K562 (cell line): ENCODE data around the gene CTXN1. TPM values are rescaled to one million over a fixed set of nuclear protein-coding genes. Genes with fewer than 3 reads are reported as not detected.
A peak's percentile ranks its signal among the peaks of the same experiment; 100 is the strongest.

Experiments
- ADNP ChIP-seq: fragments of 200-800 bp; sonication (Bioruptor generic); IDR thresholded peaks from 2 replicates; pipeline ENCODE4 v1.6.1; 2016; ENCODE audit warnings: missing genetic modification characterization, missing compliant biosample characterization
- CEBPG ChIP-seq, 3 experiments: fragments of 200-800 bp in 1 of 3; sonication (Bioruptor generic) in 1 of 3; sonication (generic) in 1 of 3; formaldehyde crosslinking in 1 of 3; IDR thresholded peaks in 2 of 3; conservative IDR thresholded peaks in 1 of 3; 2 replicates each; pipeline versions ENCODE4 v1.6.1 to v1.8.0; 2016 to 2022; ENCODE audit warnings: missing compliant biosample characterization in 2 of 3, missing genetic modification characterization in 2 of 3, mild to moderate bottlenecking in 1 of 3, missing genetic modification reagents in 1 of 3
- DPF2 ChIP-seq: fragments of 450-650 bp; IDR thresholded peaks from 2 replicates; pipeline ENCODE4 v1.6.1; 2016
- ELF4 ChIP-seq: fragments of 450-650 bp; formaldehyde crosslinking; IDR thresholded peaks from 2 replicates; pipeline ENCODE4 v1.4.0; 2022; ENCODE audit warnings: missing genetic modification characterization
- ERF ChIP-seq: fragments of 450-650 bp; formaldehyde crosslinking; IDR thresholded peaks from 2 replicates; pipeline ENCODE4 v1.4.0; 2020; ENCODE audit warnings: mild to moderate bottlenecking, mixed read lengths
- FOXJ2 ChIP-seq: fragments of 200-800 bp; sonication (Bioruptor generic); IDR thresholded peaks from 2 replicates; pipeline ENCODE4 v1.6.1; 2016; ENCODE audit warnings: missing genetic modification characterization, missing compliant biosample characterization
- FOXM1 ChIP-seq, 2 experiments: fragments of 450-650 bp in 1 of 2; sonication (generic) in 1 of 2; formaldehyde crosslinking in 1 of 2; IDR thresholded peaks; 2 replicates each; pipeline versions ENCODE4 v1.6.1 to v1.9.0; 2017 to 2022; ENCODE audit warnings: low read depth in 2 of 2, mild to moderate bottlenecking in 2 of 2, missing genetic modification reagents in 1 of 2, moderate library complexity in 1 of 2
- GTF2E2 ChIP-seq: fragments of 200-800 bp; sonication (Bioruptor generic); IDR thresholded peaks from 2 replicates; pipeline ENCODE4 v1.6.1; 2016; ENCODE audit warnings: missing genetic modification characterization, missing compliant biosample characterization
- HNRNPL ChIP-seq: fragments of 200-400 bp; formaldehyde crosslinking; IDR thresholded peaks from 2 replicates; pipeline ENCODE4 v1.6.1; 2017; ENCODE audit warnings: low read depth, mild to moderate bottlenecking, low read length
- KAT8 ChIP-seq: fragments of 450-650 bp; IDR thresholded peaks from 2 replicates; pipeline ENCODE4 v1.6.1; 2016; ENCODE audit warnings: low read depth, mild to moderate bottlenecking
- NR1H2 ChIP-seq: sonication (generic); formaldehyde crosslinking; IDR thresholded peaks from 2 replicates; pipeline ENCODE4 v1.4.0; 2020; ENCODE audit warnings: mild to moderate bottlenecking, missing genetic modification reagents
- RBM25 ChIP-seq: fragments of 200-400 bp; formaldehyde crosslinking; IDR thresholded peaks from 2 replicates; pipeline ENCODE4 v1.6.1; 2018; ENCODE audit warnings: low read length, low read depth, moderate library complexity; ENCODE audit not compliant: severe bottlenecking
- SIN3B ChIP-seq: fragments of 450-650 bp; IDR thresholded peaks from 2 replicates; pipeline ENCODE4 v1.6.1; 2017; ENCODE audit warnings: low read depth, mild to moderate bottlenecking, moderate library complexity
- SMARCC2 ChIP-seq: fragments of 450-650 bp; IDR thresholded peaks from 2 replicates; pipeline ENCODE4 v1.6.1; 2017; ENCODE audit warnings: antibody characterized with exemption, moderate library complexity, mild to moderate bottlenecking, low read depth
- ZNF398 ChIP-seq: fragments of 250-450 bp; sonication (Bioruptor Pico); IDR thresholded peaks from 2 replicates; pipeline ENCODE4 v1.8.0; 2021; ENCODE audit warnings: moderate library complexity, mild to moderate bottlenecking, inconsistent platforms
- ZNF407 ChIP-seq: fragments of 450-650 bp; IDR thresholded peaks from 2 replicates; pipeline ENCODE4 v1.6.1; 2016; ENCODE audit warnings: low read depth
- polyA plus RNA-seq, 8 experiments: library from polyadenylated mRNA; depleted of rRNA in 4 of 8; stranded (reverse) in 5 of 8; unstranded in 3 of 8; fragments of >200 nt; fragmentation: Nextera tagmentation in 2 of 8; fragmentation: Illumina TruSeq in 1 of 8; extraction: Ambion mirVana in 2 of 8; extraction: Trizol in 1 of 8; gene quantifications; 2 replicates each; pipeline versions ENCODE4 v1.2.1 to v1.2.3, GENCODE V29; 2011 to 2014; ENCODE audit warnings: inconsistent platforms in 1 of 8, missing spikeins in 1 of 8
- total RNA-seq, 7 experiments: library from RNA; depleted of rRNA in 6 of 7; stranded (reverse); fragments of >200 nt in 6 of 7; fragmentation: Illumina TruSeq in 2 of 7; extraction: Trizol in 2 of 7; gene quantifications; 2 replicates each; pipeline versions ENCODE4 v1.2.1 to v1.2.3, GENCODE V29; 2011 to 2021; ENCODE audit warnings: low replicate concordance in 1 of 7

Gene CTXN1
- total and polyA plus RNA-seq, 9 of the 15 experiments (the other 6 are each of a cell fraction or from before 2014, with no cell fraction given): 0.15 to 37.4 (median 1.8) TPM; not detected in 2

- peak; percentile 90 for TF ChIP-seq ZNF407
- no peak for TF ChIP-seq KAT8
- TF ChIP-seq DPF2: 0 out of 2 replicates have a peak, but pooled peaks have one; percentile 33
- no peak; the same call in 1 of the 2 replicates for TF ChIP-seq SIN3B
- TF ChIP-seq FOXJ2 (tag): no peak
- no peak; the same call in 1 of the 2 replicates for TF ChIP-seq GTF2E2
- no peak for TF ChIP-seq HNRNPL
- TF ChIP-seq NR1H2 (CRISPR knock-in tag): 0 out of 2 replicates have a peak, but pooled peaks have one; percentile 13
- no peak for TF ChIP-seq ERF (CRISPR knock-in tag)
- no peak for TF ChIP-seq ADNP (tag)
- TF ChIP-seq FOXM1 (IDR thresholded peaks at IDR 0.05; ENCODE audit: low read depth): no peak
- no peak for TF ChIP-seq FOXM1 (CRISPR knock-in tag; IDR thresholded peaks at IDR 0.05; ENCODE audit: low read depth)
- TF ChIP-seq CEBPG (CRISPR knock-in tag; IDR thresholded peaks at IDR 0.05): peak; percentile 95
- no peak for TF ChIP-seq CEBPG (tag; conservative IDR thresholded peaks at IDR 0.05 in 1 of 2, IDR thresholded peaks at IDR 0.05 in 1 of 2)
- TF ChIP-seq ZNF398 (CRISPR knock-in tag): no peak
- no peak for TF ChIP-seq RBM25
- no peak for TF ChIP-seq ELF4
- TF ChIP-seq SMARCC2: no peak
These were observed 22.5 kb downstream of the CTXN1 start, which contains the start of gene MAP2K7 (continued) for GRCh38 chr19:7903244-7904073.
